K562 (cell line): Measurements from ENCODE around the gene FKBP1B. TPM values are rescaled to one million over a fixed set of nuclear protein-coding genes. Genes with fewer than 3 reads are reported as not detected.

Experiments used
- ATAC-seq: fragments of 200-7000 bp; cut with Tn5 transposase; 3 replicates; pipeline ENCODE4 v1.9.1; 2020; ENCODE audit warnings: moderate library complexity
- BruUV-seq: library from RNA; stranded (reverse); fragments of 400-500 nt; replicated peaks from 2 replicates; lab custom pipeline; 2021; lab: Mats Ljungman, UMichigan
- CTCF ChIA-PET: fragments of 300-600 bp; formaldehyde crosslinking; extraction: SDS; loops from one replicate; lab custom pipeline; 2021; ENCODE audit warnings: low intra/inter-chr PET ratio; lab: Yijun Ruan, JAX
- POLR2A ChIA-PET: fragments of 300-600, 350-650 bp; sonication (Branson Sonifier 250); formaldehyde crosslinking; extraction: SDS; loops from one replicate; lab custom pipeline; 2021; ENCODE audit warnings: antibody characterized with exemption, inconsistent platforms; lab: Yijun Ruan, JAX
- DNase-seq, 4 experiments: peaks; one replicate each; pipeline versions ENCODE4 v3.0.0 to v3.0.0-alpha.2; 2011 to 2018; ENCODE audit warnings: low spot score in 3 of 4, mixed read lengths in 3 of 4; ENCODE audit errors: extremely low read depth in 1 of 4
- FAIRE-seq: peaks from 2 replicates; lab custom pipeline; 2011; peaks lifted over from hg19 to GRCh38; lab: Jason Lieb, UNC
- H2AFZ ChIP-seq: 2 replicates; pipeline ENCODE4 v1.6.0; 2011; ENCODE audit warnings: low read depth, low read length, control low read depth, inconsistent platforms
- H3K27ac ChIP-seq: fragments of 200-600 bp; 3 replicates; pipeline ENCODE4 v1.8.0; 2011; ENCODE audit warnings: low read depth, mild to moderate bottlenecking, control low read depth, inconsistent platforms, low read length, moderate library complexity, mixed read lengths; ENCODE audit errors: extremely low read depth
- H3K27me3 ChIP-seq, 2 experiments: fragments of 300-600 bp in 1 of 2; 2 replicates in 1 of 2; 3 replicates in 1 of 2; pipeline versions ENCODE4 v1.6.0 to v1.8.0; 2011; ENCODE audit warnings: inconsistent platforms in 2 of 2, low read length in 2 of 2, mild to moderate bottlenecking in 1 of 2, mixed read lengths in 1 of 2, moderate library complexity in 1 of 2; ENCODE audit not compliant: control insufficient read depth in 2 of 2, insufficient read depth in 2 of 2
- H3K36me3 ChIP-seq: fragments of 300-600 bp; 3 replicates; pipeline ENCODE4 v1.8.0; 2011; ENCODE audit warnings: mild to moderate bottlenecking, low read length, inconsistent platforms; ENCODE audit not compliant: control insufficient read depth, insufficient read depth
- H3K4me1 ChIP-seq, 2 experiments: fragments of 200-600 bp in 1 of 2; replicated peaks in 1 of 2; 2 replicates in 1 of 2; 3 replicates in 1 of 2; pipeline versions ENCODE4 v1.5.1 to v1.8.0; 2011; ENCODE audit warnings: inconsistent platforms in 2 of 2, low read length in 2 of 2, mild to moderate bottlenecking in 1 of 2, mixed read lengths in 1 of 2, moderate library complexity in 1 of 2; ENCODE audit not compliant: control insufficient read depth in 2 of 2, insufficient read depth in 2 of 2
- H3K4me2 ChIP-seq: 2 replicates; pipeline ENCODE4 v1.6.1; 2011; ENCODE audit warnings: low read length, control low read depth, inconsistent platforms, mixed read lengths; ENCODE audit not compliant: insufficient read depth
- H3K4me3 ChIP-seq: fragments of 200-600 bp; sonication (generic), shearing (Covaris generic); 2 replicates; pipeline ENCODE4 v1.5.1; 2016; ENCODE audit warnings: control low read depth, inconsistent platforms
- H3K79me2 ChIP-seq: fragments of 200-600 bp; 3 replicates; pipeline ENCODE4 v1.8.0; 2011; ENCODE audit warnings: low read length, inconsistent platforms; ENCODE audit not compliant: control insufficient read depth, insufficient read depth
- H3K9ac ChIP-seq, 2 experiments: 2 replicates each; pipeline versions ENCODE4 v1.6.0 to v1.6.1; 2011; ENCODE audit warnings: low read depth in 2 of 2, low read length in 2 of 2, control low read depth in 1 of 2, inconsistent platforms in 1 of 2, mild to moderate bottlenecking in 1 of 2, mixed read lengths in 1 of 2; ENCODE audit not compliant: insufficient read depth in 1 of 2
- H3K9me1 ChIP-seq: one replicate; pipeline ENCODE4 v1.6.0; 2011; ENCODE audit warnings: inconsistent platforms, mild to moderate bottlenecking, low read length, moderate library complexity; ENCODE audit not compliant: control insufficient read depth, insufficient read depth
- H3K9me3 ChIP-seq: replicated peaks from 2 replicates; pipeline ENCODE4 v1.5.1; 2011; ENCODE audit warnings: low read depth, low read length, inconsistent platforms; ENCODE audit not compliant: control insufficient read depth, insufficient read depth
- H4K20me1 ChIP-seq: replicated peaks from 2 replicates; pipeline ENCODE4 v1.6.1; 2011; ENCODE audit warnings: low read length, inconsistent platforms, mixed read lengths; ENCODE audit not compliant: control insufficient read depth, insufficient read depth
- AFF4 ChIP-seq: sonication (generic); formaldehyde crosslinking; IDR thresholded peaks from 2 replicates; pipeline ENCODE4 v1.8.0; 2023; ENCODE audit warnings: mild to moderate bottlenecking, missing genetic modification reagents
- EHMT2 ChIP-seq: fragments of 450-650 bp; IDR thresholded peaks from 2 replicates; pipeline ENCODE4 v1.6.1; 2018; ENCODE audit warnings: antibody characterized with exemption
- GABPB1 ChIP-seq: sonication (generic); formaldehyde crosslinking; IDR thresholded peaks from 2 replicates; pipeline ENCODE4 v1.8.0; 2022; ENCODE audit warnings: mild to moderate bottlenecking, missing genetic modification reagents
- HNRNPK ChIP-seq: fragments of 200-400 bp; formaldehyde crosslinking; IDR thresholded peaks from one replicate; pipeline ENCODE4 v1.6.1; 2018; ENCODE audit warnings: mild to moderate bottlenecking, low read depth, low read length; ENCODE audit not compliant: poor library complexity, severe bottlenecking
- KAT7 ChIP-seq: sonication (generic); formaldehyde crosslinking; IDR thresholded peaks from 2 replicates; pipeline ENCODE4 v1.8.0; 2022; ENCODE audit warnings: missing genetic modification reagents, mild to moderate bottlenecking, borderline replicate concordance
- NRF1 ChIP-seq, 2 experiments: fragments of 450-650 bp; IDR thresholded peaks in 1 of 2; conservative IDR thresholded peaks in 1 of 2; 2 replicates each; pipeline ENCODE4 v1.6.1; 2014; ENCODE audit warnings: mild to moderate bottlenecking in 2 of 2
- POLR3A ChIP-seq: IDR thresholded peaks from 2 replicates; pipeline ENCODE4 v1.6.1; 2011; ENCODE audit warnings: borderline replicate concordance, mild to moderate bottlenecking, moderate library complexity; ENCODE audit not compliant: insufficient read length, insufficient read depth; ENCODE audit errors: extremely low read depth
- UBTF ChIP-seq, 2 experiments: IDR thresholded peaks; 2 replicates each; pipeline ENCODE4 v1.6.1; 2012; ENCODE audit warnings: improper control_type of control experiment in 2 of 2, low read depth in 2 of 2, low read length in 2 of 2, borderline replicate concordance in 1 of 2
- ZNF175 ChIP-seq: fragments of 200-800 bp; sonication (Bioruptor generic); IDR thresholded peaks from 2 replicates; pipeline ENCODE4 v1.6.1; 2016; ENCODE audit warnings: low read depth, mild to moderate bottlenecking, missing genetic modification characterization, missing compliant biosample characterization
- ZNF398 ChIP-seq: fragments of 250-450 bp; sonication (Bioruptor Pico); IDR thresholded peaks from 2 replicates; pipeline ENCODE4 v1.8.0; 2021; ENCODE audit warnings: moderate library complexity, mild to moderate bottlenecking, inconsistent platforms
- ZNF431 ChIP-seq: sonication (generic); formaldehyde crosslinking; IDR thresholded peaks from 2 replicates; pipeline ENCODE4 v1.8.0; 2022; ENCODE audit warnings: mild to moderate bottlenecking, missing genetic modification reagents
- WGBS: fragments of 100-300 bp; shearing (Covaris generic); methylation state at CpG from one replicate; pipeline ENCODE4 v1.1.6; 2016; ENCODE audit warnings: low coverage, mixed read lengths; ENCODE audit not compliant: insufficient coverage; ENCODE audit errors: missing lambda C conversion rate; 5-methylcytosine and 5-hydroxymethylcytosine counted together
- in situ Hi-C: fragments of 300-500 bp; cut with MboI; formaldehyde crosslinking; loops from 4 replicates; pipeline ENCODE4 v1.15.0; 2018; ENCODE audit warnings: inconsistent platforms, mixed read lengths
- intact Hi-C: fragments of 100-400 bp; cut with micrococcal nuclease; formaldehyde crosslinking; loops from 2 replicates; pipeline ENCODE4 v1.14.2; 2022
- polyA plus RNA-seq, 8 experiments: library from polyadenylated mRNA; depleted of rRNA in 4 of 8; stranded (reverse) in 5 of 8; unstranded in 3 of 8; fragments of >200 nt; fragmentation: Nextera tagmentation in 2 of 8; fragmentation: Illumina TruSeq in 1 of 8; extraction: Ambion mirVana in 2 of 8; extraction: Trizol in 1 of 8; gene quantifications; 2 replicates each; pipeline versions ENCODE4 v1.2.1 to v1.2.3, GENCODE V29; 2011 to 2014; ENCODE audit warnings: inconsistent platforms in 1 of 8, missing spikeins in 1 of 8
- total RNA-seq, 7 experiments: library from RNA; depleted of rRNA in 6 of 7; stranded (reverse); fragments of >200 nt in 6 of 7; fragmentation: Illumina TruSeq in 2 of 7; extraction: Trizol in 2 of 7; gene quantifications; 2 replicates each; pipeline versions ENCODE4 v1.2.1 to v1.2.3, GENCODE V29; 2011 to 2021; ENCODE audit warnings: low replicate concordance in 1 of 7

Gene FKBP1B
- total and polyA plus RNA-seq, 9 of the 15 experiments (the other 6 are each of a cell fraction or from before 2014, with no cell fraction given) = 0.58 to 9.4 (median 1.6) TPM

- Histone ChIP-seq H2AFZ (peak overlapping the region; percentile 82), H4K20me1 (no peaks in the 10 kb centered on the region), H3K9ac (peak overlapping the region; percentile 66 to 92; a peak in 3 of 4 replicates), H3K4me1 (peaks cover 10 to 17% of the 10 kb centered on the region in 2 experiments; a peak in 4 of 5 replicates), H3K4me3 (peak overlapping the region; percentile 58), H3K27ac (peak overlapping the region; percentile 60), H3K9me1 (no peaks in the 10 kb centered on the region), H3K4me2 (peak overlapping the region; percentile 99), H3K36me3 (peaks cover 29% of the 10 kb centered on the region; the same call in 2 of the 3 replicates), H3K27me3 (no peaks in the 10 kb centered on the region), H3K79me2 (peaks cover 32% of the 10 kb centered on the region), H3K9me3 (no peaks in the 10 kb centered on the region)
- TSS peak; percentile 39 for BruUV-seq
- in situ Hi-C loops (no loop called here), intact Hi-C loops (loop anchor here (2.0 kb wide), 2 partner anchors 87 to 151 kb away; partner anchors contain the start of gene ATAD2B)
- ChIA-PET POLR2A (no interaction called here), CTCF (no interaction called here)
- FAIRE-seq = no peak
- no peak for ATAC-seq
- DNase-seq = peak in 2 of 4 experiments; percentile 6 to 49
- WGBS = 14% methylated on average over 2 of the region's 2 CpGs
- no peak for TF ChIP-seq UBTF (IDR thresholded peaks at IDR 0.05; ENCODE audit: borderline replicate concordance in 1 of 2, low read depth in 2 of 2, low read length in 2 of 2)
- no peak for TF ChIP-seq GABPB1 (CRISPR knock-in tag)
- no peak for TF ChIP-seq ZNF175 (CRISPR knock-in tag)
- no peak for TF ChIP-seq EHMT2
- no peak for TF ChIP-seq ZNF398 (CRISPR knock-in tag)
- TF ChIP-seq NRF1 (conservative IDR thresholded peaks at IDR 0.05 in 1 of 2, IDR thresholded peaks at IDR 0.05 in 1 of 2) = no peak
- TF ChIP-seq ZNF431 (CRISPR knock-in tag) = no peak
- no peak for TF ChIP-seq POLR3A
- TF ChIP-seq KAT7 (CRISPR knock-in tag) = no peak
- no peak for TF ChIP-seq AFF4 (CRISPR knock-in tag)
- no peak for TF ChIP-seq HNRNPK
Measured at GRCh38 chr2:24077879-24078278, 28.3 kb downstream of the FKBP1B start.
